ENCODE data around the gene KIF13A. TPM values are rescaled to one million over a fixed set of nuclear protein-coding genes. Genes with fewer than 3 reads are reported as not detected.
"Not testable (repeated sequence)": the region's sequence is repeated elsewhere in the genome, so short reads cannot be mapped to it uniquely, and the experiment has no call there.

The KIF13A gene
- total RNA-seq, 1 experiment from 2014 or later, result 49.3 TPM

- Histone ChIP-seq H3K9me3 (ENCODE audit: control insufficient read depth, insufficient read depth, low read depth, low read length) (no peaks in the 10 kb centered on the region), H3K4me3 (ENCODE audit: low read depth in 2 of 2, low read length in 2 of 2) (no peak overlapping the region), H3K36me3 (ENCODE audit: control insufficient read depth, insufficient read depth, low read length) (no peaks in the 10 kb centered on the region), H3K4me1 (ENCODE audit: control insufficient read depth, insufficient read depth, low read length) (no peaks in the 10 kb centered on the region), H3K27ac (ENCODE audit: low read length) (no peak overlapping the region), H3K27me3 (ENCODE audit: control insufficient read depth, insufficient read depth, low read length) (no peaks in the 10 kb centered on the region)
- intact Hi-C loops (cut with micrococcal nuclease; ENCODE audit: unreplicated experiment) (no loop called here), in situ Hi-C loops (cut with HindIII; ENCODE audit: low pct_unique_long_range_greater_than_20kb, low sequenced_read_pairs) (no loop called here)
- TF ChIP-seq TCF7L2 (IDR thresholded peaks at IDR 0.05; ENCODE audit: low read depth, low read length), result no peak
- no peak for TF ChIP-seq REST (IDR thresholded peaks at IDR 0.05; ENCODE audit: insufficient read depth in 1 of 2, low read depth in 2 of 2, low read length in 1 of 2)
- TF ChIP-seq SIN3A (IDR thresholded peaks at IDR 0.05; ENCODE audit: borderline replicate concordance, insufficient read depth, low read depth, low read length), result no peak
- TF ChIP-seq, protein P1, sequence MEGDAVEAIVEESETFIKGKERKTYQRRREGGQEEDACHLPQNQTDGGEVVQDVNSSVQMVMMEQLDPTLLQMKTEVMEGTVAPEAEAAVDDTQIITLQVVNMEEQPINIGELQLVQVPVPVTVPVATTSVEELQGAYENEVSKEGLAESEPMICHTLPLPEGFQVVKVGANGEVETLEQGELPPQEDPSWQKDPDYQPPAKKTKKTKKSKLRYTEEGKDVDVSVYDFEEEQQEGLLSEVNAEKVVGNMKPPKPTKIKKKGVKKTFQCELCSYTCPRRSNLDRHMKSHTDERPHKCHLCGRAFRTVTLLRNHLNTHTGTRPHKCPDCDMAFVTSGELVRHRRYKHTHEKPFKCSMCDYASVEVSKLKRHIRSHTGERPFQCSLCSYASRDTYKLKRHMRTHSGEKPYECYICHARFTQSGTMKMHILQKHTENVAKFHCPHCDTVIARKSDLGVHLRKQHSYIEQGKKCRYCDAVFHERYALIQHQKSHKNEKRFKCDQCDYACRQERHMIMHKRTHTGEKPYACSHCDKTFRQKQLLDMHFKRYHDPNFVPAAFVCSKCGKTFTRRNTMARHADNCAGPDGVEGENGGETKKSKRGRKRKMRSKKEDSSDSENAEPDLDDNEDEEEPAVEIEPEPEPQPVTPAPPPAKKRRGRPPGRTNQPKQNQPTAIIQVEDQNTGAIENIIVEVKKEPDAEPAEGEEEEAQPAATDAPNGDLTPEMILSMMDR (IDR thresholded peaks at IDR 0.05), result no peak
- BruUV-seq (replicated peaks), result no TSS peak
- no peak for ATAC-seq
- ChIA-PET CTCF (no interaction called here), POLR2A (no interaction called here)
- DNase-seq (ENCODE audit: low read depth, low spot score), result no peak
These were observed 141.8 kb downstream of the KIF13A start for GRCh38 chr6:17845598-17845997.

DNA sequence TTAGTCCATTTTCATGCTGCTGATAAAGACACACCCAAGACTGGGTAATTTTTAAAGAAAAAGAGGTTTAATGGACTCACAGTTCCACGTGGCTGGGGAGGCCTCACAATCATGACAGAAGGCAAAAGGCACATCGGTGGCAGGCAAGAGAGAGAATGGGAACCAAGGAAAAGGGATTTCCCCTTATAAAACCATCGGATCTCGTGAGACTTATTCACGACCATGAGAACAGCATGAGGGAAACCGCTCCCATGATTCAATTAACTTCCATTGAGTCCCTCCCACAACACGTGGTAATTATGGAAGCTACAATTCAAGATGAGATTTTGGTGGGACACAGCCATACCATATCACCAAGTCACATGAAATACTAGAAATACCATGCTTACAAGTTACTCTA, 142.5 kb downstream of the KIF13A start:
- H3K4me1 ChIP-seq (ENCODE audit: control insufficient read depth, insufficient read depth, low read length); in situ Hi-C loops (cut with HindIII; ENCODE audit: low pct_unique_long_range_greater_than_20kb, low sequenced_read_pairs); H3K4me3 ChIP-seq (ENCODE audit: low read depth in 2 of 2, low read length in 2 of 2); BruUV-seq (replicated peaks); H3K36me3 ChIP-seq (ENCODE audit: control insufficient read depth, insufficient read depth, low read length); intact Hi-C loops (cut with micrococcal nuclease; ENCODE audit: unreplicated experiment); CTCF ChIA-PET; H3K27ac ChIP-seq (ENCODE audit: low read length); ATAC-seq; H3K9me3 ChIP-seq (ENCODE audit: control insufficient read depth, insufficient read depth, low read depth, low read length); H3K27me3 ChIP-seq (ENCODE audit: control insufficient read depth, insufficient read depth, low read length); POLR2A ChIA-PET; DNase-seq (ENCODE audit: low read depth, low spot score): not testable (repeated sequence)

- intact Hi-C loops (cut with micrococcal nuclease; ENCODE audit: unreplicated experiment), result no loop called here
- no peak for TF ChIP-seq TCF7L2 (IDR thresholded peaks at IDR 0.05; ENCODE audit: low read depth, low read length)
- TF ChIP-seq, protein P1 (IDR thresholded peaks at IDR 0.05), result no peak
- no peak for TF ChIP-seq SIN3A (IDR thresholded peaks at IDR 0.05; ENCODE audit: borderline replicate concordance, insufficient read depth, low read depth, low read length)
- no peak for TF ChIP-seq POLR2AphosphoS5 (IDR thresholded peaks at IDR 0.05; ENCODE audit: low read depth, low read length)
- TF ChIP-seq REST (IDR thresholded peaks at IDR 0.05; ENCODE audit: insufficient read depth in 1 of 2, low read depth in 2 of 2, low read length in 1 of 2), result no peak
- no TSS peak for BruUV-seq (replicated peaks)
- POLR2A ChIA-PET, result no interaction called here
- Histone ChIP-seq H3K27me3 (ENCODE audit: control insufficient read depth, insufficient read depth, low read length) (no peaks in the 10 kb centered on the region), H3K4me1 (ENCODE audit: control insufficient read depth, insufficient read depth, low read length) (no peaks in the 10 kb centered on the region), H3K4me3 (ENCODE audit: low read depth in 2 of 2, low read length in 2 of 2) (no peak overlapping the region), H3K27ac (ENCODE audit: low read length) (no peak overlapping the region), H3K36me3 (ENCODE audit: control insufficient read depth, insufficient read depth, low read length) (no peaks in the 10 kb centered on the region), H3K9me3 (ENCODE audit: control insufficient read depth, insufficient read depth, low read depth, low read length) (no peaks in the 10 kb centered on the region)
- CTCF ChIA-PET, result no interaction called here
- ATAC-seq, result no peak
- no peak for DNase-seq (ENCODE audit: low read depth, low spot score)
- in situ Hi-C loops (cut with HindIII; ENCODE audit: low pct_unique_long_range_greater_than_20kb, low sequenced_read_pairs), result no loop called here
These were observed 144.3 kb downstream of the KIF13A start for GRCh38 chr6:17842934-17843821.

Data from Panc1 (cell line).